Natural killer cell (primary cell): Measurements from ENCODE around the gene ZNF532. TPM values are rescaled to one million over a fixed set of nuclear protein-coding genes. Genes with fewer than 3 reads are reported as not detected.

Experiments used
- ATAC-seq, 3 donors: fragments of 150-1000 bp in 2 of 3; fragments of 200-7000 bp in 1 of 3; cut with Tn5 transposase; 1 replicate in 1 of 3; 2 replicates in 2 of 3; pipeline ENCODE4 v1.10.0; 2021; ENCODE audit warnings: mild to moderate bottlenecking in 2 of 3, moderate library complexity in 2 of 3
- DNase-seq, 2 donors: peaks; one replicate each; pipeline versions ENCODE4 v3.0.0 to v3.0.0-alpha.2; 2013 to 2021; ENCODE audit warnings: mixed read lengths in 1 of 2
- H3K27ac ChIP-seq: one replicate; pipeline ENCODE4 v1.5.1; 2013; ENCODE audit warnings: mild to moderate bottlenecking, low read length
- H3K27me3 ChIP-seq: one replicate; pipeline ENCODE4 v1.6.1; 2013; ENCODE audit warnings: low read length; ENCODE audit not compliant: control insufficient read depth, insufficient read depth
- H3K36me3 ChIP-seq: one replicate; pipeline ENCODE4 v1.6.1; 2013; ENCODE audit warnings: low read length; ENCODE audit not compliant: control insufficient read depth, insufficient read depth
- H3K4me1 ChIP-seq: one replicate; pipeline ENCODE4 v1.6.1; 2013; ENCODE audit warnings: low read length; ENCODE audit not compliant: control insufficient read depth, insufficient read depth
- H3K4me3 ChIP-seq: one replicate; pipeline ENCODE4 v1.5.1; 2013; ENCODE audit warnings: low read length
- H3K9me3 ChIP-seq: one replicate; pipeline ENCODE4 v1.6.1; 2013; ENCODE audit warnings: low read length; ENCODE audit not compliant: control insufficient read depth, insufficient read depth
- H3K27ac Mint-ChIP-seq, 2 donors: one replicate each; pipeline ENCODE4 v1.8.0; 2022; ENCODE audit warnings: mild to moderate bottlenecking in 2 of 2, mixed read lengths in 2 of 2, moderate library complexity in 1 of 2
- H3K27me3 Mint-ChIP-seq, 2 donors: one replicate each; pipeline ENCODE4 v1.8.0; 2022; ENCODE audit warnings: low read depth in 2 of 2, mixed read lengths in 2 of 2
- H3K36me3 Mint-ChIP-seq: one replicate; pipeline ENCODE4 v1.8.0; 2022; ENCODE audit warnings: mixed read lengths
- H3K4me1 Mint-ChIP-seq, 2 donors: one replicate each; pipeline ENCODE4 v1.8.0; 2022; ENCODE audit warnings: mixed read lengths in 2 of 2
- H3K4me3 Mint-ChIP-seq: one replicate; pipeline ENCODE4 v1.8.0; 2022; ENCODE audit warnings: mild to moderate bottlenecking, moderate library complexity, mixed read lengths
- H3K9me3 Mint-ChIP-seq, 2 donors: one replicate each; pipeline ENCODE4 v1.8.0; 2022; ENCODE audit warnings: mixed read lengths in 2 of 2
- CTCF ChIP-seq: fragments of 200-600 bp; IDR thresholded peaks from one replicate; pipeline ENCODE4 v1.8.0; 2022; ENCODE audit warnings: antibody characterized with exemption
- WGBS: methylation state at CpG from one replicate; pipeline ENCODE4 v1.1.7; 2013; ENCODE audit warnings: missing lambda C conversion rate; ENCODE audit not compliant: insufficient coverage; 5-methylcytosine and 5-hydroxymethylcytosine counted together
- intact Hi-C: fragments of 100-400 bp; cut with micrococcal nuclease; formaldehyde crosslinking; loops from one replicate; pipeline ENCODE4 v1.14.2; 2022
- total RNA-seq, 4 donors: library from RNA; stranded (reverse); fragments of 120-200 nt in 1 of 4; gene quantifications; one replicate each; pipeline versions ENCODE4 v1.2.3 to v1.2.4, GENCODE V29; 2013 to 2022

Gene ZNF532
- total RNA-seq, 3 donors from 2014 or later (not counting 1 experiment from before 2014, with no cell fraction given): 4.8 to 28.5 (median 6.1) TPM

GRCh38 chr18:58997811-58998337 lies 133.2 kb downstream of the ZNF532 start:
- Mint-ChIP-seq H3K36me3 (no peaks in the 10 kb centered on the region), H3K27me3 (peaks cover 4 to 12% of the 10 kb centered on the region in 2 donors), H3K27ac (no peak overlapping the region), H3K9me3 (no peaks in the 10 kb centered on the region), H3K4me3 (no peak overlapping the region), H3K4me1 (no peaks in the 10 kb centered on the region)
- H3K27ac ChIP-seq: no peak overlapping the region
- H3K9me3 ChIP-seq: no peaks in the 10 kb centered on the region
- ATAC-seq: no peak
- no peaks in the 10 kb centered on the region for H3K4me1 ChIP-seq
- no peak for TF ChIP-seq CTCF
- no peaks in the 10 kb centered on the region for H3K36me3 ChIP-seq
- no peaks in the 10 kb centered on the region for H3K27me3 ChIP-seq
- no peak for DNase-seq
- H3K4me3 ChIP-seq: no peak overlapping the region
- intact Hi-C loops: no loop called here
- 100% methylated on average over 1 of the region's 4 CpGs for WGBS

GRCh38 chr18:58998401-58999203 lies 133.9 kb downstream of the ZNF532 start:
- H3K36me3 ChIP-seq: no peaks in the 10 kb centered on the region
- H3K27ac ChIP-seq: no peak overlapping the region
- Mint-ChIP-seq H3K36me3 (no peaks in the 10 kb centered on the region), H3K4me3 (no peak overlapping the region), H3K4me1 (no peaks in the 10 kb centered on the region), H3K27me3 (peaks cover 4 to 12% of the 10 kb centered on the region in 2 donors), H3K9me3 (no peaks in the 10 kb centered on the region), H3K27ac (no peak overlapping the region)
- no peak overlapping the region for H3K4me3 ChIP-seq
- H3K9me3 ChIP-seq: no peaks in the 10 kb centered on the region
- H3K4me1 ChIP-seq: no peaks in the 10 kb centered on the region
- no peak for TF ChIP-seq CTCF
- no peak for DNase-seq
- 81% methylated on average over 13 of the region's 13 CpGs for WGBS
- ATAC-seq: no peak
- intact Hi-C loops: no loop called here
- no peaks in the 10 kb centered on the region for H3K27me3 ChIP-seq

- 93% methylated on average over 3 of the region's 3 CpGs for WGBS
- intact Hi-C loops: no loop called here
- Mint-ChIP-seq H3K4me3 (no peak overlapping the region), H3K36me3 (no peaks in the 10 kb centered on the region), H3K27me3 (peaks cover 0 to under 1% of the 10 kb centered on the region in 2 donors), H3K27ac (no peak overlapping the region), H3K9me3 (no peaks in the 10 kb centered on the region), H3K4me1 (no peaks in the 10 kb centered on the region)
- Histone ChIP-seq H3K27me3 (no peaks in the 10 kb centered on the region), H3K36me3 (no peaks in the 10 kb centered on the region), H3K4me3 (no peak overlapping the region), H3K27ac (no peak overlapping the region), H3K9me3 (no peaks in the 10 kb centered on the region), H3K4me1 (no peaks in the 10 kb centered on the region)
- no peak for TF ChIP-seq CTCF
- DNase-seq (no peak), ATAC-seq (no peak)
Observed at GRCh38 chr18:59001166-59001565, 136.5 kb downstream of the ZNF532 start.
